Gastrocnemius medialis (tissue), 4 donors: ENCODE results near the gene HIP1. TPM values are rescaled to one million over a fixed set of nuclear protein-coding genes. Genes with fewer than 3 reads are reported as not detected.
"Not testable (repeated sequence)": the region's sequence is repeated elsewhere in the genome, so short reads cannot be mapped to it uniquely, and the experiment has no call there.

ENCODE experiments used
- ATAC-seq, 2 donors: fragments of 150-250 bp; one replicate each; pipeline ENCODE4 v1.9.1; 2016
- DNase-seq, 2 donors: peaks; one replicate each; pipeline ENCODE4 v3.0.0-alpha.2; 2019
- H3K27ac ChIP-seq, 4 donors: fragments of 200-600 bp; sonication (generic); 1 replicate in 1 of 4; 2 replicates in 3 of 4; pipeline ENCODE4 v1.5.1; 2016 to 2018; ENCODE audit warnings: mild to moderate bottlenecking in 2 of 4, moderate library complexity in 1 of 4
- H3K27me3 ChIP-seq, 3 donors: fragments of 200-600 bp; sonication (generic) in 2 of 3; 1 replicate in 1 of 3; 2 replicates in 2 of 3; pipeline versions ENCODE4 v1.5.1 to v1.6.0; 2016 to 2019; ENCODE audit warnings: mild to moderate bottlenecking in 1 of 3, moderate library complexity in 1 of 3
- H3K36me3 ChIP-seq, 2 donors: fragments of 200-600 bp; sonication (generic) in 1 of 2; one replicate each; pipeline ENCODE4 v1.5.1; 2017 to 2018
- H3K4me1 ChIP-seq, 2 donors: fragments of 200-600 bp; sonication (generic) in 1 of 2; one replicate each; pipeline ENCODE4 v1.5.1; 2016 to 2017; ENCODE audit warnings: mild to moderate bottlenecking in 2 of 2
- H3K4me3 ChIP-seq, 4 donors: fragments of 200-600 bp; sonication (generic) in 3 of 4; 1 replicate in 1 of 4; 2 replicates in 3 of 4; pipeline ENCODE4 v1.5.1; 2016 to 2019; ENCODE audit warnings: mild to moderate bottlenecking in 2 of 4
- H3K9me3 ChIP-seq, 3 donors: fragments of 200-600 bp; sonication (generic) in 2 of 3; 1 replicate in 1 of 3; 2 replicates in 2 of 3; pipeline ENCODE4 v1.5.1; 2016 to 2019
- POLR2A ChIP-seq, 2 donors: fragments of 450-650 bp; IDR thresholded peaks; one replicate each; pipeline ENCODE4 v1.6.1; 2017; ENCODE audit warnings: antibody characterized with exemption in 2 of 2, mild to moderate bottlenecking in 2 of 2, moderate library complexity in 2 of 2
- in situ Hi-C, 4 donors: fragments of 200-750 bp; cut with MboI; loops; one replicate each; pipeline versions ENCODE4 v1.15.0 to v1.8.0; 2017; ENCODE audit warnings: low sequenced_read_pairs in 4 of 4
- intact Hi-C: fragments of 100-400 bp; cut with DNase I; formaldehyde crosslinking; loops from one replicate; pipeline ENCODE4 v1.15.1; 2023; ENCODE audit warnings: low total_unique reads
- total RNA-seq, 4 donors: library from RNA; depleted of rRNA; stranded (reverse); fragments of >200 nt; gene quantifications; one replicate each; pipeline versions ENCODE4 v1.1.0 to v1.2.3, GENCODE V29; 2016
- TF ChIP-seq, protein P1 (sequence below), 5 experiments: fragments of 450-650 bp in 3 of 5; fragments of 200-600 bp in 2 of 5; sonication (generic) in 2 of 5; IDR thresholded peaks in 4 of 5; conservative IDR thresholded peaks in 1 of 5; 1 replicate in 4 of 5; 2 replicates in 1 of 5; pipeline ENCODE4 v1.5.1; 2016 to 2019; ENCODE audit warnings: antibody characterized with exemption in 5 of 5, mild to moderate bottlenecking in 3 of 5, moderate library complexity in 3 of 5

Gene HIP1
- total RNA-seq, 4 donors from 2014 or later = 5.8 to 11.1 (median 7.9) TPM

DNA sequence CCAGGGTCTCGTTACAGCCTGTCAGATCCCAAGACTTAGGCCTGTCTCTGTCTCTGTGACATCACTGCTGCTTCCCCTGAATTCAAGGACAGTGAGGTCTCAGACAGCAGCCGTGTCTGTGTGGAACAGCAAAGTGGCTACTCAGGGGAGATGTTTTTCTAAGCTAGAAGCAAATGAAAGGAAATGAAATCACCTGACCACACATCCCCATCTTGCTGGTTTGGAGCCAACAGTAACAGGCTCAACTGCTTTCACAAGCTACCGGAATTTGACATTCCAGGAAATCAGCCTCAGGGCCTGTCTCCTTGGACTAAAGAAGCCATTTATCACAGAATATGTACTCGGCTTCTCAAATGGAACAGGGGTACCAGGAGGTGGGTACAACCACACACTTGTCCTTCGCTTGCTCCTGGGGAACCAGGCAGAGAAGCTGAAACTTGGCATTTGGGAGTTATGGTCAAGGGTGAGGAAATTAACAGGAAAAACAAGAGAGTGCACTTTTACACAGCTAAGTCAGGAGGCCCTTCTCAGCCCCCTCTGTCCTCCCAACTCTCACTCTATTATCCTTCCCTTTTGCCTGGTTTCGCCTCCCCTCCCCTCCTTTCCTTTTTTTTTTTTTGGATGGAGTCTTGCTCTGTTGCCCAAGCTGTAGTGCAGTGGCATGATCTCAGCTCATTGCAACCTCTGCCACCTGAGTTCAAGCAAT lies 173.5 kb downstream of the HIP1 start:
- in situ Hi-C loops = loop anchor here in 1 of 4 donors (25.0 kb wide), 1 partner anchor 172 kb away; the partner anchor contains the start of gene HIP1
- H3K4me1 ChIP-seq = peaks cover 0 to 3% of the 10 kb centered on the region in 2 donors
- DNase-seq = no peak

DNA sequence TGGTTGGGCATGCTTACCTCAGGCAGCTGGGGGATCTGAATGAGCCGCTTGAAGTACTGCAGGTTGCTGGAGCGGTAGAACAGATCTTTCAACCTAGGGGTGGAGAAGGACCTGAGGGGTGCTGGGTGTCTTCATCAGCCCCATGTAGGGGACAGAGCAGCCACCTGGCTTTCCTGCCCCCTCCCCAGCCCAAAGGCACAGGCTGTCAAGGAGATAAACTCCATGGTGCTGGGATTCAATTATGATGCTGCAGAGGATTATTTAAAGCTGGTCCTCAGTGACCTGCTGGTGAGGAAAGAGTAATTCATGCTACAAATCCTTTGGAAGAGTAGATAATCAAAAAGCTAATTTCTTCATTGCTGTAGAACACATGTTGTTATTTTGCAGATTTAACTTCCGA lies 175.6 kb downstream of the HIP1 start:
- intact Hi-C loops = no loop called here
- H3K36me3 ChIP-seq = peaks cover 0 to 35% of the 10 kb centered on the region in 2 donors
- in situ Hi-C loops = loop anchor here in 1 of 4 donors (25.0 kb wide), 1 partner anchor 174 kb away; the partner anchor contains the start of gene HIP1

More for the DNA sequence above, 173.5 kb downstream of the HIP1 start:
- Histone ChIP-seq H3K4me3 (no peak overlapping the region), H3K36me3 (peaks cover 0 to 32% of the 10 kb centered on the region in 2 donors), H3K27ac (peak overlapping the region; percentile 46 to 69 (median 64)), H3K27me3 (no peaks in the 10 kb centered on the region), H3K9me3 (no peaks in the 10 kb centered on the region)
- peak; percentile 53 to 56 for ATAC-seq
- TF ChIP-seq POLR2A (IDR thresholded peaks at IDR 0.05) = peak in 1 of 2 donors; percentile 14
- TF ChIP-seq, protein P1, sequence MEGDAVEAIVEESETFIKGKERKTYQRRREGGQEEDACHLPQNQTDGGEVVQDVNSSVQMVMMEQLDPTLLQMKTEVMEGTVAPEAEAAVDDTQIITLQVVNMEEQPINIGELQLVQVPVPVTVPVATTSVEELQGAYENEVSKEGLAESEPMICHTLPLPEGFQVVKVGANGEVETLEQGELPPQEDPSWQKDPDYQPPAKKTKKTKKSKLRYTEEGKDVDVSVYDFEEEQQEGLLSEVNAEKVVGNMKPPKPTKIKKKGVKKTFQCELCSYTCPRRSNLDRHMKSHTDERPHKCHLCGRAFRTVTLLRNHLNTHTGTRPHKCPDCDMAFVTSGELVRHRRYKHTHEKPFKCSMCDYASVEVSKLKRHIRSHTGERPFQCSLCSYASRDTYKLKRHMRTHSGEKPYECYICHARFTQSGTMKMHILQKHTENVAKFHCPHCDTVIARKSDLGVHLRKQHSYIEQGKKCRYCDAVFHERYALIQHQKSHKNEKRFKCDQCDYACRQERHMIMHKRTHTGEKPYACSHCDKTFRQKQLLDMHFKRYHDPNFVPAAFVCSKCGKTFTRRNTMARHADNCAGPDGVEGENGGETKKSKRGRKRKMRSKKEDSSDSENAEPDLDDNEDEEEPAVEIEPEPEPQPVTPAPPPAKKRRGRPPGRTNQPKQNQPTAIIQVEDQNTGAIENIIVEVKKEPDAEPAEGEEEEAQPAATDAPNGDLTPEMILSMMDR (IDR thresholded peaks at IDR 0.05 in 4 of 5, conservative IDR thresholded peaks at IDR 0.05 in 1 of 5) = no peak
- intact Hi-C loops = no loop called here

DNA sequence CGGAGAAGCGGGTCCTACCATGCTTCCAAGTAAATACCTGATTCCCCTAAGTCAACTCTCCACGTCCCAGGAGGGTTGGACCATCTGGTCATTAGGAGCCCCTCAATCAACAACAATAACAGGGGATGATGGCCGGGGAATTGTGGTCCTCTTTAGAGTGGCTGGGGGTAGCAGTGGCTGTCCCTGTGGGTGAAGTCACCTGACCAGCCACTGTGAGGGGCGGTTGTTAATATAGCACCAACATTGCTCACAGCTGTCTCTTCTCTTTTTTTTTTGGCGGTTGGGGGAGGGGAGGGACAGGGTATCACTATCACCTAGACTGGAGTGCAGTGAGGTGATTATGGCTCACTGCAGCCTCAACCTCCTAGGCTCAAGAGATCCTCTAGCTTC lies 178.8 kb downstream of the HIP1 start:
- TF ChIP-seq, protein P1 (IDR thresholded peaks at IDR 0.05 in 4 of 5, conservative IDR thresholded peaks at IDR 0.05 in 1 of 5) = no peak
- TF ChIP-seq POLR2A (IDR thresholded peaks at IDR 0.05) = no peak
- no peak overlapping the region for H3K4me3 ChIP-seq
- intact Hi-C loops = no loop called here
- H3K9me3 ChIP-seq = no peaks in the 10 kb centered on the region
- in situ Hi-C loops = loop anchor here in 1 of 4 donors (25.0 kb wide), 1 partner anchor 177 kb away; the partner anchor contains the start of gene HIP1
- no peak overlapping the region for H3K27ac ChIP-seq
- DNase-seq (no peak), ATAC-seq (no peak)
- no peaks in the 10 kb centered on the region for H3K4me1 ChIP-seq
- peaks cover 0 to 57% of the 10 kb centered on the region in 2 donors for H3K36me3 ChIP-seq
- H3K27me3 ChIP-seq = no peaks in the 10 kb centered on the region

More for the DNA sequence above, 175.6 kb downstream of the HIP1 start:
- TF ChIP-seq, protein P1 (IDR thresholded peaks at IDR 0.05 in 4 of 5, conservative IDR thresholded peaks at IDR 0.05 in 1 of 5) = no peak
- TF ChIP-seq POLR2A (IDR thresholded peaks at IDR 0.05) = no peak
- H3K4me1 ChIP-seq = peaks cover 0 to 3% of the 10 kb centered on the region in 2 donors
- H3K4me3 ChIP-seq = no peak overlapping the region
- H3K27ac ChIP-seq = no peak overlapping the region
- ATAC-seq (no peak), DNase-seq (no peak)
- H3K9me3 ChIP-seq = no peaks in the 10 kb centered on the region
- H3K27me3 ChIP-seq = no peaks in the 10 kb centered on the region

DNA sequence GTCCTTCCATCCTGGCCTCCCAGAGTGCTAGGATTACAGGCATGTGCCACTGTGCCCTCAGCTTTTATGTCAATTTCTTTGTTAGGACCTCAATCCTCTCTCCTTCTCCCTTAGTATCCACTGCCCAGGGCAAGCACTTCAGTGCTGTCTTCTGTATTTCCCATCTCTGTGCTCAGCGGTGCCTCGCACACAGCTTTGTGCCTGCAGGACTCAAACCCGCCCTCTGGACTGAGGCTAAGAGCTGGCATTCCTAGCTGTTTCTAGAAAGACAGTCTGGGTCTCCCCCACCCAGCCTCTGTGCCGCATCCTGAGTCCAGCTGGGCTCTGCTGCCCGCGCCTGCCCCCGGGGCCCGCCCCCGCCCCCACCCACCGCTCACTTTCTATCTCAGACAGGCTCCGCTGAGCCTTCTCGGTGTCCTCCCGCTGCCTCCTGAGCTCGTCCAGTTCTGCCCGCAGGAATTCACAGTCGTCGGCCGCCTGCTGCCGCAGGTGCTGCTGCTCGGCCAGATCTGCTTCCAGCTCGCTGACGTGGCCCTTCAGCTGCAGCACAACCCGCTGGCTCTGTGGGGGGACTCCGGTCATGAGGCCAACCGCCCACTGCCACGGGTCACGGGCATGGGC lies 179.3 kb downstream of the HIP1 start:
- in situ Hi-C loops = loop anchor here in 1 of 4 donors (25.0 kb wide), 1 partner anchor 178 kb away; the partner anchor contains the start of gene HIP1

DNA sequence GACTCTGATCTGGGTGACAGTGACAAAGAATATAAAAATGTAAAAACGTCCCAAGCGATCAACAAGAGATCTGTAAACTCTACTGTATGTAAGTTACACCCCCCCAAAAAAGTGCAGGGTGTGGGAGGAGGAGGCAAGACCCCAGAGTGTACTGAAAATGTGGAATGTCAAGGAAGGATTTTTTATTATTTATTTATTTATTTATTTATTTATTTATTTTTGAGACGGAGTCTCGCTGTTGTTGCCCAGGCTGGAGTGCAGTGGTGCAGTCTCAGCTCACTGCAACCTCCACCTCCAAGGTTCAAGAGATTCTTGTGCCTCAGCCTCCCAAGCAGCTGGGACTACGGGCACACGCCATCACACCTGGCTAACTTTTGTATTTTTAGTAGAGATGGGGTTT lies 181.9 kb downstream of the HIP1 start:
- H3K27me3 ChIP-seq, H3K27ac ChIP-seq, intact Hi-C loops, H3K4me1 ChIP-seq, ATAC-seq, H3K9me3 ChIP-seq, H3K4me3 ChIP-seq, DNase-seq: not testable (repeated sequence)
- peaks cover 0 to 54% of the 10 kb centered on the region in 2 donors for H3K36me3 ChIP-seq
- in situ Hi-C loops = loop anchor here in 1 of 4 donors (25.0 kb wide), 1 partner anchor 180 kb away; the partner anchor contains the start of gene HIP1

More for the DNA sequence above, 179.3 kb downstream of the HIP1 start:
- Histone ChIP-seq H3K27ac (no peak overlapping the region), H3K27me3 (no peaks in the 10 kb centered on the region), H3K4me1 (no peaks in the 10 kb centered on the region), H3K4me3 (no peak overlapping the region), H3K9me3 (no peaks in the 10 kb centered on the region), H3K36me3 (peaks cover 0 to 61% of the 10 kb centered on the region in 2 donors)
- ATAC-seq (no peak), DNase-seq (no peak)
- TF ChIP-seq, protein P1 (IDR thresholded peaks at IDR 0.05 in 4 of 5, conservative IDR thresholded peaks at IDR 0.05 in 1 of 5) = no peak
- TF ChIP-seq POLR2A (IDR thresholded peaks at IDR 0.05) = no peak
- intact Hi-C loops = no loop called here
